SU-DHL-6 (cell line): Measurements from ENCODE around the gene BCKDK.

ENCODE experiments used
- CTCF ChIP-seq: fragments of 200-600 bp; sonication (generic); IDR thresholded peaks from one replicate; pipeline ENCODE4 v1.5.1; 2017; ENCODE audit warnings: antibody characterized with exemption, mild to moderate bottlenecking, low read length, moderate library complexity; ENCODE audit not compliant: insufficient read depth, poor library complexity, severe bottlenecking
- EZH2phosphoT487 ChIP-seq: fragments of 200-600 bp; sonication (generic), shearing (Covaris generic); conservative IDR thresholded peaks from 2 replicates; pipeline ENCODE4 v1.6.1; 2018; ENCODE audit warnings: mild to moderate bottlenecking, antibody characterized with exemption, low read length, moderate library complexity, mixed read lengths

DNA sequence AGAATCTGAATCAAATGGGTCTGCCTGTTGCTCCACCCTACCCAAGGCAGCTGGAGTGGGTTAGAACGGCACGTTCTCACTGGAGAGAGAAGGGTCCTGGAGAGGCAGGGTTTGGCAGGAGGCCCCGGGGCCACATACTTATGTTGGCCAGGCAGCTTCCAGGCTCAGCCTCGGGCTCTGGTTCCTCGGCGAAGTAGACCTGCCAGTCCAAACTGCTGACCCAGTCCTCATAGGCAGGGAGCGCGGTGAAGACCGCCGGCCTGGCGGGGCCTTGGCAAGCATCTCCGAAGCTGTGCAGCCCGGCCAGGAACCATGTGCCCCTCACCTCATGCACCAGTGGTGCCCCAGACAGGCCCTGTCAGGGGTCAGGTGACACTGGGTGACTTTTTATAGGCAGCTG is 24.2 kb upstream of the BCKDK start:
- TF ChIP-seq CTCF: no peak
- no peak for TF ChIP-seq EZH2phosphoT487
